GM18520 (cell line): ENCODE results near the gene GOLT1A.

Experiments
- ATAC-seq: cut with Tn5 transposase; IDR thresholded peaks from one replicate; pipeline ENCODE4 v1.9.1; 2021; ENCODE audit not compliant: unreplicated experiment

Gene GOLT1A

GRCh38 chr1:204194080-204194479 lies 19.7 kb downstream of the GOLT1A start:
- ATAC-seq, result no peak

GRCh38 chr1:204192589-204193352 lies 21.0 kb downstream of the GOLT1A start:
- ATAC-seq, result no peak

DNA sequence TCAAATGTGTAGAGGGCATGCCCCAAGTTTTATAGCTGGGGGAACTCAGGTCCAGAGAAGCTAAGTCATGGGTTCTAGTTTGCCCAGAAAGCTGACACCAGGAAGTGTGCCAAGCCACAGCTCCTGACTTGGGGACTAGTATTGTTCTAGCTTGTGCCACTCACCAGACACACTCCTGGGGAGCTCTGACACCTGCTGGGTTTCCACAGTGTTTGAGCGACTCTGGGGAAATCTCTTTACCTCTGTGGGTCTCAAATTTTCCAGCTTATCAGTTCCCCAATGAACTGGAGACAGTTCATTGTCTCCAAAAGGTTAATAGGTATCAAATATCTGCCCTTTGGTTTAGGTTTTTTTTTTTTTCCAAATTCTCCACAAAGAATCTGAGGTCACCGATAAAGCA lies 21.7 kb downstream of the GOLT1A start:
- no peak for ATAC-seq

GRCh38 chr1:204191456-204191855 lies 22.3 kb downstream of the GOLT1A start:
- no peak for ATAC-seq

DNA sequence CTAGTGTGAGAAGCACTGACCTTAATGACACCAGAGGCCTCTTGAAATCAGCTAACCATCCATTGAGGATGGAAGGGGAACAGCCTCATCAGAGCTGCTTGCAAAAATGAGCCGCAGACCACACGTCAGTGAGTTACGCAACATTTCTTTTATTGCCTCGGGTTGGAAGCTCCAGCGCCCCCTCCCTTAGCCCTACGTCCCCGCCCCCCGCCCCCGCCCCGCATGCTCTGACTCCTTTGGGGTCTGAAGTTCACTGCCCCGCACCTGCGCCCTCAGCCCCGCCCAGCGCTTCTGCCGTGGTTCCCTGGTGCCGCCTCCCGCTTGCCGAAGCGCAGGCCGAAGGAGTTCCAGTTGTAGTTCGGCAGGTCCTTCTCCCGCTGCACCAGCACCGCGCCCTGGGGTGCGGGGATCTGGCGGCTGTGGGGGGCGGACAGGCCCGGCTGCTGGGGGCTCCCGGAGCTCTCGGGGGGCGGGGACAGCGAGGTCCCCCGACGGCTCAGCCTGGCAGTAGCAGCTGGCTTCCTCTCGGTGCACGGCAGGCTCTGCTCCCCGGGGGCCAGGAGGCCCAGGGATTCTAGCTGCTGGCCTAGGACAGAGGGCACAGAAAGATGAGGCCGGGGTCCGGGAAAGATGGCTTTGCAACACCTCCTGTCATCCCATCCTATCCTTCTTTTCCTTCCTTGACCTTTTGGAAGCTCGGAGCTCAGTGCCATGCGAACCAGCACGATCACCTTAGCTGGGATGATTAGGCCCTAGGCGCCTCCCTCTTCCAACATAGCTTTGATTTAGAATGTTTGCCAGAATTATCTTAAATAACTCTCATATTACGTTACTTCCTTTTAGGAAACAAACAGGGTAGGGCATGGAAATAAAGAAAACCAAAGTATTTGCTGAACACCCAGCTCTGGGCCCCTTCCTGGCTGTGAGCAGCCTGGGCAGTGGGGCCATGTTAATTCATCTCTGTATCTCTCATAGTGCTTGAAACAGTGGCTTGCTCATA lies 23.3 kb downstream of the GOLT1A start:
- ATAC-seq, result no peak

- ATAC-seq, result no peak
Observed at GRCh38 chr1:204188959-204189639, 24.7 kb downstream of the GOLT1A start.

GRCh38 chr1:204186597-204186996 lies 27.2 kb downstream of the GOLT1A start:
- no peak for ATAC-seq

DNA sequence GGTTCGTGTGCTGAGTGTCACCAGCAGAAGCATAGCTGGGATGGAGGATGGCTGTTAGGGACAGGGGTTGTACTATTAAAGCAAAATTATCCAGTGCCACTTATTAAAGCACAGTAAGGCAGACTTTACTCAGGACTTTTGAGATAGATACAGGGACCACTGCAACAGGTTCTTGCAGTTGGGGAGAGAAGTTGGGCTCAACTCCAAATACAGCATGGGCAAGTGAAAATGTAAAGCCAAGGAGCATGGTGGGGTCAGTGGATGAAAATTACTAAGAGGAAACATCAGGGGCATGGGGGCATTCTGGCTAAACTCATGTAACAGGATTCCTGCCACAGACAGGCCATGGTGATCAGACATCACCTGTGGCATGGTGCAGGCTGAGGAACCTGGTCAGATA lies 32.7 kb downstream of the GOLT1A start:
- ATAC-seq, result no peak

DNA sequence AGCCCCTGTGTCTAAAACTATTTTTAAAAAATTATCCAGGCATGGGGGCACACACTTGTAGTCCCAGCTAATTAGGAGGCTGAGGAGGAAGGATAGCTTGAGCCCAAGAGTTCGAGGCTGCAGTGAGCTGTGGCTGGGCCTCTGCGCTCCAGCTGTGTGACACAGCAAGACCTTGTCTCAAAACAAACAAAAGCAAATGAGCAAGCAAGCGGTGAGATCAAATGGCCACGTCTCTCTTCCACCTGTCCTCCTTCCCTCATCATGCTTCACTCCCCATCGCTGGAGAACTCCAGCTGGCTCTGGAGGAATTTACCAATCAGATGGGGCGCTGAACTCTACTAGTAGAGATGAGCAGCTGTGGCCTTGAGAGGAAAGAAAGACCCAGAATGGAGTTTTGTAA lies 33.7 kb downstream of the GOLT1A start:
- ATAC-seq, result no peak

- no peak for ATAC-seq
Observed at GRCh38 chr1:204178487-204179281, 35.1 kb downstream of the GOLT1A start.

GRCh38 chr1:204177133-204177532 lies 36.7 kb downstream of the GOLT1A start:
- ATAC-seq, result no peak

GRCh38 chr1:204176049-204176448 lies 37.7 kb downstream of the GOLT1A start:
- no peak for ATAC-seq

DNA sequence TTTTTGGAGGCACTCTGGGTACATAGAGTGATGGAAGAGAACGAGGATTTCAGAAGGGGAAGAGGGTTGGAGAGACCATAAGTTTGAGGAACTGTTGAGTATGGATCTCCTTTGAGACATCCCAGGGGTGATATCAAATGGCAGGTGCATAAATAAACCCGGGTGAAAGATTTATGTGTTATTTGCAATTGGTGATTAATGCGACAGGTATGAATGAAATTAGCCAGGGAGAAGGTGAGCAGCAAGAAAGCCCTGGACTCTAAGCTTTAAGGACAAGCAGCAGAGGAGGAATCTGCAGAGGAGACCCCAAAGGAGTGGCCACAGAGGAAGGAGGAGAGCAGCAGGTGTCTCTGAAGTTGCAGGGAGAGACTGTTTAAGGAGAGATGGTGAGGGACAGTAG lies 38.8 kb downstream of the GOLT1A start:
- ATAC-seq, result no peak

DNA sequence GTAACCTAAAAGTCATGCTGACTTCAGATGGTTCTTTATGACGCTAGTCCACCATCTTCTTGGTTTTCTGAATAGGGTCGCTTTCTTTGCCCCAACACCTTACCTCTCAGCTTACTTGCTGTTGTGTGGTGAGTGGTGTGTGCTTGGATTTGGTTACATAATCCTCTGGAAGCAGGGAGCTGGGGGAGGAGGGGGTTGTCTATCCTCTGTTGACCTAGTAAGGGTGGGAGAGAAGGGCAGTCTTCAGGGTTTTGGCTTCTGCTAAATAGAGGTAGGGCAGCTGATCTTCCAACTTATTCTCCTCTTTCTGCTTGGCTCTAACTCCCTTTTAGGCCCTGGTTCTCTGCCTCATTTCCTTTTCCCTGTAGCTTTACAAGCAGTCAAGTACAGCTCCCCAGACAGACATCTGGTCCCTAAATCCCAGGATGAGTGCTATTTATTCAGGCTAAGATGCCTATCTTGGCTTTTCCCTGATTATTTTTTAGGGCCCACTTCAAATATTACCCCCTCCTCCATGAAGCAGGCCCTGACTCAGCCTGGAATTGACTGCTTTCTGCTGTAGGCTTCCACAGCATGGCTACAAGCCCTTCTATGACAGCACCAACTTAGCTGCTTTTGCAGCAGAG lies 41.3 kb downstream of the GOLT1A start:
- ATAC-seq, result no peak

DNA sequence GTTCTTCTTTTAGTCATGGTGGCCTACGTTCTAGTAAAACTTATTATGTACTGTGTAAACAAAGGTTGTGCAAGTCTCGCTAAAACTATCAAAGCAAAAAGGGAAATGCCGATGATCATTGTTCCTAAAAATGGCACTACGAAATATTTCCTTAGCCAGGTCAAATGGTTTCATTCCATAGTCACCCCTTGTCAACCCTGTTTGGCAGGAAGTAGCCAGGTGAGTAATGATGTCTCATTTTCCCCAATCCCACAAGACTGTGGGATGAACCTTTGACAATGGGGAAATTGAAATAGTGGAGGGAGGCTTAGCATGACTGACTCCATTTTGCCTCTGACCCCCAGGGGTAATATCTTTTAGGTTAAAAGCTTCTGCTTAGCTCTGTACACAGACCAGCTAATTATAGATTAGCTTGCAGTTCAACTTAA lies 42.0 kb downstream of the GOLT1A start:
- ATAC-seq, result no peak

GRCh38 chr1:204170494-204171155 lies 43.2 kb downstream of the GOLT1A start:
- no peak for ATAC-seq

DNA sequence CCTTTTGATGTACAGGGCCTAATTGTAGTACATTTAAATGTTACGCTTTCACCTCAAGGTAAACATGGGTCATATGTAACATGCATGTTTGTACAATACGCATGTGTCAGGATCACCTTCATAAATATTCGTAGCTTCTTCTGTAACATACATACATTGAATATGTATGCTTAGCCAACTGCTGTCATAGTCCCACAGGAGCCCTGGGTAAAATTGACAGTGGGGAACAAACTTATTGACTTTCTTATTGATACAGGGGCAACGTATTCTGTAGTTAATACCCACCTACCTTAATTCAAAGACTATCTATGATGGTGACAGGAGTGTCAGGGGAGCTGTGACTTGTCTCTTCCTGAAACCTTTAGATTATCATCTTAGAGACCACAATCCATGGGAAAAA lies 43.9 kb downstream of the GOLT1A start:
- ATAC-seq, result no peak

DNA sequence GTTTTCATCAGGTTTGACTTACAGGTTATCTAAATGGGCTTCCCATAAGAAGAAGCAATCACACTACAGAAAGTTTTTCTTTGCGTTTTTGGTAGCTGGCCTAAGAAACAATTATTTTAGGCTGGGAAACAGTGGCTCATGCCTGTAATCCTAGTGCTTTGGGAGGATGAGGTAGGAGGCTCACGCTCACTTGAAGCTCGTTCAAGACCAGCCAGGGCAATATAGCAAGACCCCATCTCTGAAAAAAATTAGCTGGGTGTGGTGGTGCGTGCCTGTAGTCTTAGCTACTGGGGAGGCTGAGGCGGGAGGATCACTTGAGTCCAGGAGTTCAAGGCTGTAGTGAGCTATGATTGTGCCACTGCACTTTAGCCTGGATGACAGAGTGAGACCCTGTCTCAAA lies 46.1 kb downstream of the GOLT1A start:
- ATAC-seq, result no peak

DNA sequence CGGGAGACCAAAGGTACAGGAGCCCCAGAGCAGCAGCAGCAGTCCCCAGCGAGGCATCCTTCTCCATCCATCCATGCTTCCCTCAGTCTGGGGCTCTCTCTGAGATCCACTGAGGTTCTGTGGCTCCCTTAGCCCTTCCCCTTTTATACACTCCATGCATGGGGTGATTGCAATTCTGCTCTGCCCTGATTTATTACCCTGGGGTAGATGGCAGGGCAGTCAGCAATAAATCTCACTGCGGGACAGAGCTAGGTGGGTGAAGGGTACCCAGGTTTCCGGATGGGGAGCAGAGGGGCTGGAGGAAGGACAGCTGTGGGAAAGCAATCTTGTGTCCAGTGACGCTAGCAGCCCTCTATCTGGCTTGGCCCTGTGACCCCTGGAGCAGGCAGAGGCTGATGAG lies 47.6 kb downstream of the GOLT1A start, which contains the start of gene REN:
Gene REN (minus strand): TSS at position 119 of the 400 bp plus-strand sequence. CDS start 44 bp downstream, at position 75.
- no peak for ATAC-seq
